IgD-negative memory B cell (primary cell): ENCODE data around the gene TEX13A. TPM values are rescaled to one million over a fixed set of nuclear protein-coding genes. Genes with fewer than 3 reads are reported as not detected.
A peak's percentile ranks its signal among the peaks of the same experiment; 100 is the strongest.
"Not testable (repeated sequence)": the region's sequence is repeated elsewhere in the genome, so short reads cannot be mapped to it uniquely, and the experiment has no call there.

Experiments used
- H3K27ac Mint-ChIP-seq, 3 donors: one replicate each; pipeline ENCODE4 v1.8.0; 2020 to 2022; ENCODE audit warnings: mild to moderate bottlenecking in 3 of 3, mixed read lengths in 3 of 3, moderate library complexity in 1 of 3
- H3K27me3 Mint-ChIP-seq: one replicate; pipeline ENCODE4 v1.8.0; 2021; ENCODE audit warnings: mixed read lengths
- H3K36me3 Mint-ChIP-seq: one replicate; pipeline ENCODE4 v1.8.0; 2020; ENCODE audit warnings: mild to moderate bottlenecking, mixed read lengths
- H3K4me1 Mint-ChIP-seq, 3 donors: one replicate each; pipeline ENCODE4 v1.8.0; 2020 to 2022; ENCODE audit warnings: mixed read lengths in 3 of 3, mild to moderate bottlenecking in 1 of 3
- H3K4me3 Mint-ChIP-seq, 4 donors: one replicate each; pipeline ENCODE4 v1.8.0; 2020 to 2022; ENCODE audit warnings: mild to moderate bottlenecking in 4 of 4, mixed read lengths in 4 of 4, moderate library complexity in 3 of 4
- H3K9me3 Mint-ChIP-seq, 3 donors: one replicate each; pipeline ENCODE4 v1.8.0; 2020 to 2021; ENCODE audit warnings: mixed read lengths in 3 of 3, mild to moderate bottlenecking in 1 of 3
- polyA plus RNA-seq: library from polyadenylated mRNA; unstranded; fragments of 300-500 nt; fragmentation: Illumina TruSeq; gene quantifications from one replicate; pipeline ENCODE4 v1.2.3, GENCODE V29; 2021

The TEX13A gene
- not detected for polyA plus RNA-seq

GRCh38 chrX:105220636-105221035 lies at the start of gene TEX13A:
Gene TEX13A, minus strand, starts transcription at chrX:105220694. Its CDS starts 297 bp downstream, at chrX:105220397.
- no peak within 1 kb of the TSS for H3K4me3 Mint-ChIP-seq
- no peak within 1 kb of the TSS for H3K27ac Mint-ChIP-seq
- peaks cover 0 to 1% (median 0%) of the 10 kb centered on the region in 3 donors for H3K4me1 Mint-ChIP-seq
- no peaks in the 10 kb centered on the region for H3K27me3 Mint-ChIP-seq
- no peaks in the 10 kb centered on the region for H3K36me3 Mint-ChIP-seq
- H3K9me3 Mint-ChIP-seq, result peaks cover 0 to 3% (median 3%) of the 10 kb centered on the region in 3 donors

- H3K9me3 Mint-ChIP-seq, result no peaks in the 10 kb centered on the region
- no peak overlapping the region for H3K27ac Mint-ChIP-seq
- no peaks in the 10 kb centered on the region for H3K4me1 Mint-ChIP-seq
- no peaks in the 10 kb centered on the region for H3K27me3 Mint-ChIP-seq
- H3K36me3 Mint-ChIP-seq, result no peaks in the 10 kb centered on the region
- no peak overlapping the region for H3K4me3 Mint-ChIP-seq
These were observed 48.9 kb upstream of the TEX13A start for GRCh38 chrX:105269386-105269785.

GRCh38 chrX:105267167-105267566 lies 46.7 kb upstream of the TEX13A start:
- H3K27ac Mint-ChIP-seq, result no peak overlapping the region
- H3K9me3 Mint-ChIP-seq, result no peaks in the 10 kb centered on the region
- H3K36me3 Mint-ChIP-seq, result no peaks in the 10 kb centered on the region
- no peak overlapping the region for H3K4me3 Mint-ChIP-seq
- no peaks in the 10 kb centered on the region for H3K27me3 Mint-ChIP-seq
- H3K4me1 Mint-ChIP-seq, result no peaks in the 10 kb centered on the region

DNA sequence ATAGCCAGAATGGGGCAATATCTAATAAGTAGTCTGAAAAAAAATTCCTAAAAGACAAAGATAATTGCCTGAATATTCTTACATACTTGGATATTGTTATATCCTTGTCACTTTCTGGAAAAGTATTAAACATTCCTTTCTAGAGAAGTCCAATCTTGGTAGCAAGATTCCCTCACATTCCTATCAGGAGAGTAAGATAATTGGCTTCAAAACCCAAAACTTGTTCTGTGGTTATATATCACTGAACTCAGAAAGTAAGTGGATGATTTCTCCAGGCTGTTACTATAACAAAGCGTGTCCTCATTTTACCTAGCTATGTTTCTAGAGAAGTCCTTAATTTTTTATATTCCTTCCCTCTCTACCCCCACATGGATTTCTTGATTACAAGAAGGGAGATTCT lies 46.0 kb upstream of the TEX13A start:
- no peaks in the 10 kb centered on the region for H3K4me1 Mint-ChIP-seq
- no peaks in the 10 kb centered on the region for H3K36me3 Mint-ChIP-seq
- H3K4me3 Mint-ChIP-seq, result no peak overlapping the region
- H3K9me3 Mint-ChIP-seq, result no peaks in the 10 kb centered on the region
- no peak overlapping the region for H3K27ac Mint-ChIP-seq
- H3K27me3 Mint-ChIP-seq, result no peaks in the 10 kb centered on the region

GRCh38 chrX:105265093-105265492 lies 44.6 kb upstream of the TEX13A start:
- Mint-ChIP-seq H3K27me3 (no peaks in the 10 kb centered on the region), H3K36me3 (no peaks in the 10 kb centered on the region), H3K4me1 (no peaks in the 10 kb centered on the region), H3K9me3 (no peaks in the 10 kb centered on the region), H3K27ac (no peak overlapping the region), H3K4me3 (no peak overlapping the region)

DNA sequence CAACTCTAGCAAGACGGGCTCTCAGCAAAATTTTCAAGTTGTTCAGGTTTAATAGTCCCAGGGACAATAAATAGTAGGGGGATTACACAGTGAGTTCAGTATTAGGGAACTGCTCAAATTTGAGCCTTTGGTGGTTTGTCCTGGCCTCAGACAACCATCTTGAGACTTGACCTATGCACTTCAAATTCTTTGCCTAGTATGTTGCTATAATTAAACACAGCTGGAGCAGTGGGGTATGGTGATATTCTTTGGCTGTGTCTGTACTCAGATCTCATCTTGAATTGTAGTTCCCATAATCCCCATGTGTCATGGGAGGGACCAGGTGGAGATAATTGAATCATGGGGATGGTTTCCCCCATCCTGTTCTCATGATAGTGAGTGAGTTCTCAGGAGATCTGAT lies 43.3 kb upstream of the TEX13A start:
- no peak overlapping the region for H3K4me3 Mint-ChIP-seq
- no peaks in the 10 kb centered on the region for H3K4me1 Mint-ChIP-seq
- H3K27ac Mint-ChIP-seq, result no peak overlapping the region

GRCh38 chrX:105263171-105263570 lies 42.7 kb upstream of the TEX13A start:
- Mint-ChIP-seq H3K27me3 (no peaks in the 10 kb centered on the region), H3K4me3 (no peak overlapping the region), H3K4me1 (no peaks in the 10 kb centered on the region), H3K27ac (no peak overlapping the region), H3K36me3 (no peaks in the 10 kb centered on the region), H3K9me3 (no peaks in the 10 kb centered on the region)

More for the DNA sequence above, 43.3 kb upstream of the TEX13A start:
- no peaks in the 10 kb centered on the region for H3K9me3 Mint-ChIP-seq
- H3K36me3 Mint-ChIP-seq, result no peaks in the 10 kb centered on the region
- no peaks in the 10 kb centered on the region for H3K27me3 Mint-ChIP-seq

- Mint-ChIP-seq H3K36me3 (no peaks in the 10 kb centered on the region), H3K27ac (no peak overlapping the region), H3K9me3 (peaks cover 0 to 2% (median 0%) of the 10 kb centered on the region in 3 donors), H3K4me1 (no peaks in the 10 kb centered on the region), H3K27me3 (no peaks in the 10 kb centered on the region), H3K4me3 (no peak overlapping the region)
These were observed 40.0 kb upstream of the TEX13A start for GRCh38 chrX:105260291-105261043.

DNA sequence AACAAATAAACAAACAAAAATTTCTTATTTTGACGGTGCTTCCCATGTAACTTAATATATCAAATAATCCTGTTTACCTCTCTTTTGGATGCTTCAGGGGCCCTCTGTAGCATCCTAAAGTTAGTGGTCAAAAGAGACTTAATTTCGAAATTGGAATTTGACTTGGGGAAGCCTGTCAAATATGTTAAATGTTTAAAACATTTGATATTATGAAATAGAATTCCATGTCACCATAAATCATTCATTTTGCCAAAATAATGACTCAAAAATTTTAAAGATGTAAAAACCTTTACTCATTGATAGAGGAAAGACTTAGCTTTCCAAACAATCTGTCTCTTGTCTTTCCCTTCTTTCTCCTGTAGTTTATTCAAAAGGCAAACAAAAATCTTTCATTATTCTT lies 20.6 kb upstream of the TEX13A start:
- Mint-ChIP-seq H3K27me3 (no peaks in the 10 kb centered on the region), H3K4me1 (no peaks in the 10 kb centered on the region), H3K9me3 (no peaks in the 10 kb centered on the region), H3K4me3 (no peak overlapping the region), H3K27ac (no peak overlapping the region), H3K36me3 (no peaks in the 10 kb centered on the region)

DNA sequence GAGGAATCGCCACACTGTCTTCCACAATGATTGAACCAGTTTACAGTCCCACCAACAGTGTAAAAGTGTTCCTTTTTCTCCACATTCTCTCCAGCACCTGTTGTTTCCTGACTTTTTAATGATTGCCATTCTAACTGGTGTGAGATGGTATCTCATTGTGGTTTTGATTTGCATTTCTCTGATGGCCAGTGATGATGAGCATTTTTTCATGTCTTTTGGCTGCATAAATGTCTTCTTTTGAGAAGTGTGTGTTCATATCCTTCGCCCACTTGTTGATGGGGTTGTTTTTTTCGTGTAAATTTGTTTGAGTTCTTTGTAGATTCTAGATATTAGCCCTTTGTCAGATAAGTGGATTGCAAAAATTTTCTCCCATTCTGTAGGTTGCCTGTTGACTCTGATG lies 16.9 kb upstream of the TEX13A start:
- not testable (repeated sequence) for H3K9me3 Mint-ChIP-seq, H3K27ac Mint-ChIP-seq, H3K4me3 Mint-ChIP-seq, H3K36me3 Mint-ChIP-seq, H3K4me1 Mint-ChIP-seq, H3K27me3 Mint-ChIP-seq

GRCh38 chrX:105229146-105229545 lies 8.7 kb upstream of the TEX13A start:
- no peaks in the 10 kb centered on the region for H3K36me3 Mint-ChIP-seq
- no peaks in the 10 kb centered on the region for H3K4me1 Mint-ChIP-seq
- no peaks in the 10 kb centered on the region for H3K27me3 Mint-ChIP-seq

GRCh38 chrX:105228602-105229001 lies 8.1 kb upstream of the TEX13A start:
- Mint-ChIP-seq H3K27ac (no peak overlapping the region), H3K9me3 (peaks cover 0 to 3% (median 0%) of the 10 kb centered on the region in 3 donors), H3K27me3 (no peaks in the 10 kb centered on the region), H3K36me3 (no peaks in the 10 kb centered on the region), H3K4me1 (no peaks in the 10 kb centered on the region), H3K4me3 (no peak overlapping the region)

More at GRCh38 chrX:105229146-105229545, 8.7 kb upstream of the TEX13A start:
- Mint-ChIP-seq H3K9me3 (peaks cover 0 to 3% (median 0%) of the 10 kb centered on the region in 3 donors), H3K27ac (no peak overlapping the region), H3K4me3 (no peak overlapping the region)

DNA sequence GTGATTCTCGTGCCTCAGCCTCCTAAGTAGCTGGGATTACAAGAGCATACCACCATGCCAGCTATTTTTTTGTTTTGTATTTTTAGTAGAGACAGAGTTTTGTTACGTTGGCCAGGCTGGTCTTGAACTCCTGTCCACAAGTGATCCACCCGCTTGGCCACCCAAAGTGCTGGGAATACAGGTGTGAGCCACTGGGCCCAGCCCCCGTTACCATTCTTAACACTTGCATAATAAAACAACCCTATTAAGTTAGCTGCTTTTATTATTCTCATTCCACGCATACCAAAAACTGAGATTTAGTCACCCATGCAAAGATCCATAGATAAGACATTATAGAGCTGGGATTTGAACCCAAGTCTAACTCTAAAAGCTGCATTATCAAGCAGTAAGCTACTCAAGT lies 6.0 kb upstream of the TEX13A start:
- H3K4me3 Mint-ChIP-seq, result no peak overlapping the region
- H3K27me3 Mint-ChIP-seq, result no peaks in the 10 kb centered on the region
- no peak overlapping the region for H3K27ac Mint-ChIP-seq
- no peaks in the 10 kb centered on the region for H3K4me1 Mint-ChIP-seq
- peaks cover 0 to 6% (median 0%) of the 10 kb centered on the region in 3 donors for H3K9me3 Mint-ChIP-seq
- H3K36me3 Mint-ChIP-seq, result no peaks in the 10 kb centered on the region

- Mint-ChIP-seq H3K27ac (no peak overlapping the region), H3K4me3 (no peak overlapping the region), H3K27me3 (no peaks in the 10 kb centered on the region), H3K4me1 (peaks cover 0 to 1% (median 0%) of the 10 kb centered on the region in 3 donors), H3K9me3 (peaks cover 0 to 6% (median 0%) of the 10 kb centered on the region in 3 donors), H3K36me3 (no peaks in the 10 kb centered on the region)
These were observed 880 bp upstream of the TEX13A start for GRCh38 chrX:105221374-105221773.

DNA sequence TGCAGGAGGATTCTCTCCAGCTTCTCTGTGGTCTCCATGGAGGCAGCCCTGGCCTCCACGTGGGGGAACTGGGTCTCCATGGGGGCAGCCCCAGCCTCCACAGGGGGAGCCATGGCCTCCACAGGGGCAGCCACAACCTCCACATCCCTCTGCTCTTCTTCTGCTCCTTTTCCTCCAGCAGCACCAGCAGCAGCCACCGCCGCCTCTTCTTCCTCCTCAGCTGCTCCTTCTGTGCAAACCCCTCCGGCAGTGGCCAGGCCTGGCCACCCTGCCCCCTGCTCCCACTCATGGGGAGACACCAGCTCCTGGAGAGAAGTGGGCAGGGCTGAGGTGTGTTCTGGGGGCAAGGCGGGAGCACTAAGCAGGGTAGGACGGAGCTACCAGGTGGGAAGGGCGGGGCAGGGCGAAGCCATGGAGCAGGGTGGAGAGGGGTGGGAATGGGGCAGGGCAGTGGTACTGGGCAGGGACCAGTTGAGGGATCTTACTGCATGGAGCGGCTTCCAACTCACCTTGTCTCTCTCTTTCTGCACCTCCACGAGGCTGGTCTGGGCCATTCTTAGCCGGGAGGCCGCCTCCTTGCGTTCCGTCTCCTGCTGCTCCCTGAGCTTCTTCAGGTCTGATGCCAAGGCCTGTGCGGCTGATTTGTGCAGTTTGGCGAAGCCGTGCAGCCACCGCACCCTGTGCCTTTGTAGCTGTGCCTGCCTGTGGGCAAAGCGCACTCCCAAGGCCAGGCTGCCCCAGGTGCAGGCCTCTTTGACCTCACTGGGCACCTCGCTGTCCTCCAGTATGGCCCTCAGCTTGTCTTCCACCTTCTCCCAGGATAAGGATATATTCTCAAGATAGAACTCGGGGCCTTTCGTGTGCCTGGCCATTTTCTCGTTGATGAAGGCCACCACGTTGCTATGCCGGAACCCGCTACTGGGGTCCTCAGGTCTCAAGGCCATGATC lies 766 bp downstream of the TEX13A start:
- Mint-ChIP-seq H3K27me3 (no peaks in the 10 kb centered on the region), H3K4me1 (peaks cover 0 to 1% (median 0%) of the 10 kb centered on the region in 3 donors), H3K4me3 (no peak overlapping the region), H3K27ac (peak overlapping the region in 1 of 3 donors; percentile 28), H3K36me3 (no peaks in the 10 kb centered on the region), H3K9me3 (peaks cover 0 to 7% (median 3%) of the 10 kb centered on the region in 3 donors)
